Panc1 (cell line): Measurements from ENCODE around the gene INTS13. TPM values are rescaled to one million over a fixed set of nuclear protein-coding genes. Genes with fewer than 3 reads are reported as not detected.
A peak's percentile ranks its signal among the peaks of the same experiment; 100 is the strongest.

ENCODE experiments used
- ATAC-seq: fragments of 200-7000 bp; cut with Tn5 transposase; 2 replicates; pipeline ENCODE4 v1.9.1; 2020; ENCODE audit warnings: mild to moderate bottlenecking, moderate library complexity
- BruUV-seq: library from RNA; stranded (reverse); fragments of 400-500 nt; replicated peaks from 2 replicates; lab custom pipeline; 2021; lab: Mats Ljungman, UMichigan
- CTCF ChIA-PET: fragments of 300-600 bp; sonication (Branson Sonifier 250); formaldehyde crosslinking; loops from one replicate; lab custom pipeline; 2022; ENCODE audit warnings: antibody characterized with exemption; lab: Charles Lee
- POLR2A ChIA-PET: fragments of 300-600 bp; sonication (Branson Sonifier 250); formaldehyde crosslinking; loops from one replicate; lab custom pipeline; 2022; ENCODE audit warnings: antibody characterized with exemption; lab: Charles Lee
- DNase-seq: peaks from one replicate; pipeline ENCODE4 v3.0.0-alpha.2; 2010; ENCODE audit warnings: low read depth, low spot score
- H3K27ac ChIP-seq: 2 replicates; pipeline ENCODE4 v1.5.1; 2011; ENCODE audit warnings: mild to moderate bottlenecking, low read length, inconsistent platforms
- H3K27me3 ChIP-seq: fragments of 200-500 bp; sonication (Bioruptor generic); 2 replicates; pipeline ENCODE4 v1.6.0; 2014; ENCODE audit warnings: low read length, inconsistent platforms; ENCODE audit not compliant: control insufficient read depth, insufficient read depth
- H3K36me3 ChIP-seq: fragments of 200-500 bp; sonication (Bioruptor generic); 2 replicates; pipeline ENCODE4 v1.5.1; 2014; ENCODE audit warnings: inconsistent platforms, mild to moderate bottlenecking, low read length, moderate library complexity; ENCODE audit not compliant: control insufficient read depth, insufficient read depth
- H3K4me1 ChIP-seq: 2 replicates; pipeline ENCODE4 v1.5.1; 2011; ENCODE audit warnings: inconsistent platforms, mild to moderate bottlenecking, low read length, moderate library complexity; ENCODE audit not compliant: control insufficient read depth, insufficient read depth
- H3K4me3 ChIP-seq, 2 experiments: 2 replicates each; pipeline ENCODE4 v1.5.1; 2011 to 2012; ENCODE audit warnings: low read depth in 2 of 2, low read length in 2 of 2, mild to moderate bottlenecking in 2 of 2, inconsistent platforms in 1 of 2, moderate library complexity in 1 of 2
- H3K9me3 ChIP-seq: fragments of 200-500 bp; sonication (Bioruptor generic); 2 replicates; pipeline ENCODE4 v1.5.1; 2014; ENCODE audit warnings: low read depth, mild to moderate bottlenecking, inconsistent platforms, low read length, moderate library complexity; ENCODE audit not compliant: control insufficient read depth, insufficient read depth
- POLR2AphosphoS5 ChIP-seq: IDR thresholded peaks from 2 replicates; pipeline ENCODE4 v1.6.1; 2012; ENCODE audit warnings: mild to moderate bottlenecking, low read depth, low read length, moderate library complexity
- REST ChIP-seq, 2 experiments: IDR thresholded peaks; 2 replicates each; pipeline ENCODE4 v1.6.1; 2011 to 2012; ENCODE audit warnings: low read depth in 2 of 2, control low read depth in 1 of 2, low read length in 1 of 2, mild to moderate bottlenecking in 1 of 2, moderate library complexity in 1 of 2; ENCODE audit not compliant: insufficient read depth in 1 of 2
- SIN3A ChIP-seq: IDR thresholded peaks from 2 replicates; pipeline ENCODE4 v1.6.1; 2012; ENCODE audit warnings: low read depth, mild to moderate bottlenecking, low read length, moderate library complexity, borderline replicate concordance; ENCODE audit not compliant: insufficient read depth
- TCF7L2 ChIP-seq: IDR thresholded peaks from 2 replicates; pipeline ENCODE4 v1.6.1; 2011; ENCODE audit warnings: mild to moderate bottlenecking, low read depth, low read length, inconsistent platforms
- in situ Hi-C: cut with HindIII; loops from 2 replicates; pipeline ENCODE4 v1.10.0; 2016; ENCODE audit warnings: low sequenced_read_pairs, low pct_unique_long_range_greater_than_20kb
- intact Hi-C: fragments of 100-400 bp; cut with micrococcal nuclease; formaldehyde crosslinking; loops from one replicate; pipeline ENCODE4 v1.10.0; 2022; ENCODE audit not compliant: unreplicated experiment
- total RNA-seq: library from RNA; stranded (reverse); gene quantifications from one replicate; pipeline ENCODE4 v1.2.1, GENCODE V29; 2021; ENCODE audit not compliant: unreplicated experiment
- TF ChIP-seq, protein P1 (sequence below): fragments of 450-650 bp; IDR thresholded peaks from 2 replicates; pipeline ENCODE4 v1.5.1; 2017; ENCODE audit warnings: mild to moderate bottlenecking

INTS13 gene
- total RNA-seq, 1 experiment from 2014 or later, result 55.9 TPM

DNA sequence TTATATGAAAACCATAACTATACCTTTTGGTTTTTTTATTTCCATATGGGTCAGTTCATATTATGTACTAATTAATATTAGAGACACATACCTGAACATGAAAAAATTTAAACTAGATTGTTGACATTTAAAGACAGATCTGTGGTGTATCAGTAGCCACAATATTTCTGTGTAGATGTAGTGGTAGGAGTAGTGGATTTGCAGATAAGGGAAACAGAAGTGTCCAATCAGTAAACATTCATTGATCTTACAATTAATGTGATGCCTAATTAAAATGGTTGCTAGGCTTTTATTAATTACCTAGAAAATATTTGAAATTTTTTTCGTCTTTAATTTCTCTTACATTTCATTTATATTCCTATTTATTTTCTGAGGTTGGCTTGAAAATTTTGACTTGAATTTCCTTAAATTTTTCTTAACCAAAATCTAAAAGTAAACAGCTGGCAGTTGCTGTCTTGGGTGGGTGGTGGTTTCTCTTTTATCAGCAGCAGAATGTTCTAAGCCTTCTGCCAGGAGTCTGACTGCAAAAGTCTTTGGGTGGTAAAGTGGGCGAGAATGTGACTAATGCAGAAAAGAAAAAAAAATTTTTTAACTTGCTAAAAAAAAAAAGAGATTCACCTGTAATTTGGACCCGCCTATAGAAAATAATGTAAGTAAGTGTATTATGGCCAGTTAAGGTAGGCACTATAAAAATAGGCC, 2.9 kb upstream of the INTS13 start:
- DNase-seq, result no peak
- Histone ChIP-seq H3K27ac (no peak overlapping the region; the same call in 1 of the 2 replicates), H3K36me3 (peaks cover 4% of the 10 kb centered on the region; the same call in 1 of the 2 replicates), H3K4me3 (peak overlapping the region in 1 of 2 experiments; percentile 98; a peak in 1 of 4 replicates), H3K9me3 (no peaks in the 10 kb centered on the region), H3K4me1 (peaks cover 29% of the 10 kb centered on the region), H3K27me3 (no peaks in the 10 kb centered on the region)
- intact Hi-C loops, result no loop called here
- BruUV-seq, result no TSS peak
- TF ChIP-seq, protein P1, sequence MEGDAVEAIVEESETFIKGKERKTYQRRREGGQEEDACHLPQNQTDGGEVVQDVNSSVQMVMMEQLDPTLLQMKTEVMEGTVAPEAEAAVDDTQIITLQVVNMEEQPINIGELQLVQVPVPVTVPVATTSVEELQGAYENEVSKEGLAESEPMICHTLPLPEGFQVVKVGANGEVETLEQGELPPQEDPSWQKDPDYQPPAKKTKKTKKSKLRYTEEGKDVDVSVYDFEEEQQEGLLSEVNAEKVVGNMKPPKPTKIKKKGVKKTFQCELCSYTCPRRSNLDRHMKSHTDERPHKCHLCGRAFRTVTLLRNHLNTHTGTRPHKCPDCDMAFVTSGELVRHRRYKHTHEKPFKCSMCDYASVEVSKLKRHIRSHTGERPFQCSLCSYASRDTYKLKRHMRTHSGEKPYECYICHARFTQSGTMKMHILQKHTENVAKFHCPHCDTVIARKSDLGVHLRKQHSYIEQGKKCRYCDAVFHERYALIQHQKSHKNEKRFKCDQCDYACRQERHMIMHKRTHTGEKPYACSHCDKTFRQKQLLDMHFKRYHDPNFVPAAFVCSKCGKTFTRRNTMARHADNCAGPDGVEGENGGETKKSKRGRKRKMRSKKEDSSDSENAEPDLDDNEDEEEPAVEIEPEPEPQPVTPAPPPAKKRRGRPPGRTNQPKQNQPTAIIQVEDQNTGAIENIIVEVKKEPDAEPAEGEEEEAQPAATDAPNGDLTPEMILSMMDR, result no peak
- TF ChIP-seq SIN3A, result no peak
- no peak for TF ChIP-seq TCF7L2
- TF ChIP-seq REST (IDR thresholded peaks at IDR 0.05; ENCODE audit: insufficient read depth in 1 of 2, low read depth in 2 of 2, low read length in 1 of 2), result no peak
- TF ChIP-seq POLR2AphosphoS5, result no peak
- ChIA-PET CTCF (no interaction called here), POLR2A (no interaction called here)
- ATAC-seq, result no peak
- in situ Hi-C loops, result no loop called here

GRCh38 chr12:26939953-26940352, 2.2 kb upstream of the INTS13 start:
- no TSS peak for BruUV-seq
- TF ChIP-seq REST (IDR thresholded peaks at IDR 0.05; ENCODE audit: insufficient read depth in 1 of 2, low read depth in 2 of 2, low read length in 1 of 2) (no peak), TCF7L2 (no peak), SIN3A (no peak), POLR2AphosphoS5 (no peak)
- TF ChIP-seq, protein P1, result no peak
- CTCF ChIA-PET, result no interaction called here

More at GRCh38 chr12:26939953-26940352, 2.2 kb upstream of the INTS13 start:
- H3K9me3 ChIP-seq, result no peaks in the 10 kb centered on the region
- no peaks in the 10 kb centered on the region for H3K27me3 ChIP-seq
- POLR2A ChIA-PET, result no interaction called here
- intact Hi-C loops (loop anchor here (5.0 kb wide), 1 partner anchor 72 kb away; the partner anchor contains the start of gene TM7SF3), in situ Hi-C loops (no loop called here)
- peaks cover 4% of the 10 kb centered on the region; the same call in 1 of the 2 replicates for H3K36me3 ChIP-seq
- H3K27ac ChIP-seq, result peak overlapping the region; percentile 98
- H3K4me1 ChIP-seq, result peaks cover 36% of the 10 kb centered on the region
- H3K4me3 ChIP-seq, result peak overlapping the region; percentile 98; a peak in 3 of 4 replicates
- ATAC-seq (no peak), DNase-seq (no peak)
